CD4-positive, alpha-beta T cell treated with Interleukin-10 for 1 hour (primary cell): ENCODE results near the gene SZRD1.

ENCODE experiments used
- DNase-seq: peaks from one replicate; pipeline ENCODE4 v3.0.0-alpha.2; 2020

Gene SZRD1

DNA sequence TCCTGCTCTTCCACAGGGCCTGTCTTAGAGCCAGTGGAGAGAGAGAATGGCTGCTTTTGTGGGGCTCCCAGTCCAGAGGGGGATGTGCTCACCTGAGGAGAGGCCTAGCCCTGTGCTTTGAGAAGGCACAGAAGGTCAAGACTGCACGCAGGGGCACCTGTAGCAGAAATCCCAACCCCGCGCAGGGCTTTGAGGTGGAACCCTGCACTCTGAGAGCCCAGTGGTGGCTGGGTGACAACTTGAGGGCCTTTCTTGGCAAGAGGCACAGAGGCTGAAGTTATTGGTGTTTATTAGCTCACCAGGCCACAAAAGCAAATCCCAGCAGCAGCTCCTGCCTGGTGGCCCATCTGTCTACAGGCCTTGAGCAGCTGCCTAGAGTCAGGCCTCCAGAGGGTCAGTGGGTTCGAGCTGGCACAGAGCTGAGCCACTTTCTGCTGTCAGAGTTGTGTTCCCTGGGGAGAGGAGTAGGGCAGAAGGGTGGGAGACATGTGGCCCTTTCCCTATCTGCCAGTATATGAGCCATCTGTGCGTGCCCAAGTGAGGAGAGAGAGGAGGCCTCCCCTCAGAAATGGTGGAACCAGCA is 31.4 kb downstream of the SZRD1 start:
- DNase-seq, result no peak

DNA sequence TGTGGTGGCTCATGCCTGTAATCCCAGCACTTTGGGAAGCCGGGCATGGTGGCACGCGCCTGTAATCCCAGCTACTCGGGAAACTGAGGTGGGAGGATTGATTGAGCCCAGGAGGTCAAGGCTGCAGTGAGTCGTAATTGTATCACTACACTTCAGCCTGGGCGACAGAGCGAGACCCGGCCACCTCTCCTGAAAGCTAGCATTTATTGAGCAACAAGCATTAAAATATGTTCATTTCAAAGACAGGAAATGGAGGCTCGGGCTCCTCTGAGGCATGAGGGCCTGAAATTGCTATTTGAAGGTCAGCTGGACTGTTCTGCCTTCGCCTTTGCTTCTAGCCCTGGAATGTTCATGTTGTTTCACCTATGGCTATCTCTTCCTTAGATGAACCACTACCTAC is 35.7 kb downstream of the SZRD1 start:
- DNase-seq, result no peak

DNA sequence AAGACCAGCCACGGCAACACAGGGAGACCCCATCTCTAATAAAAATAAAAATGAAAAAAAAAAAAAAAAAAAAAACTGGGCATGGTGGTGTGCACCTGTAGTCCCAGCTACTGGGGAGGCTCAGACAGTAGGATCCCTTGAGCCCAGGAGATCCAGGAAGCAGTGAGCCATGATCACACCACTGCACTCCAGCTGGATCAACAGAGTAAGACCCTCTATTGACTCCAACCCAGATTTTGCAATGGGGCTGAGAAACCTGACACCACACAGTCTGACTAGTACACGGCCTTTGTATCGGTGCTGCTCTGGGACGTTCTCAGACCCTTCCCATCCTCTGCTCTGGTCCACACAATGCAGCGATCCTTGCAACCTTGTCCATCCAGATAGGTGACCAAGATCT is 38.4 kb downstream of the SZRD1 start:
- DNase-seq, result no peak

DNA sequence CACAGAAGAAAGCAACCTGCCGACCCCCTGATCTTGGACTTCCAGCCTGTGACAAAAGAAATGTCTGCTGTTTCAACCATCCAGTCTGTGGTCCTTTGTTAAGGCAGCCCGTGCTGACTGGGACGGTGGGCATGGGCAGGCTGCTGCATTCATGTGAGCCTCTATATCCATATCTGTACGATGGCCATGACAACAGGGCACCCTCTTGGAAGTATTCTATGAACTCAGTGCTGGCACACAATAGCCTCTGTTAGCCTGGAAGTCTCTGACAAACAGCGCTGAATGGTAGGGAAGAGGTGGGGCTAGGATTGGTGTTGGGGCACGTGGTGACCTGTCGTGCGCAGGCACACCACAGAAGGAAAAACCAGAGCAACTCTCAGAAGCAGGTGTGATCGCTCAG is 39.8 kb downstream of the SZRD1 start:
- DNase-seq, result no peak

DNA sequence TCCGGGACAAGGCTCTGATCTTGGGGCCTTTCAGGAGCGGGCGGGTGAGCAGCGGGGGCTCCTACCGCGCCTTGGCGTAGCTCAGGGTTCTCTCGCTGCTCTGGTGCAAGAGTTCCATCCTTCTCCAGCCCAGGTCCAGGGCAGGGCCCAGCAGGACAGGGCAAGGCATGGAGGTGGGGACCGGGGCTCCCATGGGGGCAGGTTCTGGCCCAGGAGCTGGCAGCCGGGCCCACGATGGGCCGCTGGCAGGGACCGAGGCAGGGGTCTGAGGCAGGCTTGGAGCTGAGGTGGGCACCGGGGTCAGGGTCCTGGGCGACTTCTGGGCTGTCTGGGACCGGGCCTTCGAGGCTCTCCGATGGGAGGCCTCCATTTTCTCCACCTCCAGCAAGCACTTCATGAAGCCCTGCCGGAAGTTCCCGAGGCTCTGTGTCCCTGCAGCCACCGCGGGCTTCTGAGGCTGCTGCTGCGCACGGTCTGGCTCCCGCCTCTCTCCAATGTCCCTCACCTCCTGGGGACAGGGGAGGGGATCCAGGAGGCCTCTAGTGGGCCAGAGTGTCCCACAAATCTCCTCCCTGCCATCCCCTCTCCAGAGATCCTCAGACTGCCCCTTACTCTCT is 42.6 kb downstream of the SZRD1 start:
- no peak for DNase-seq

DNA sequence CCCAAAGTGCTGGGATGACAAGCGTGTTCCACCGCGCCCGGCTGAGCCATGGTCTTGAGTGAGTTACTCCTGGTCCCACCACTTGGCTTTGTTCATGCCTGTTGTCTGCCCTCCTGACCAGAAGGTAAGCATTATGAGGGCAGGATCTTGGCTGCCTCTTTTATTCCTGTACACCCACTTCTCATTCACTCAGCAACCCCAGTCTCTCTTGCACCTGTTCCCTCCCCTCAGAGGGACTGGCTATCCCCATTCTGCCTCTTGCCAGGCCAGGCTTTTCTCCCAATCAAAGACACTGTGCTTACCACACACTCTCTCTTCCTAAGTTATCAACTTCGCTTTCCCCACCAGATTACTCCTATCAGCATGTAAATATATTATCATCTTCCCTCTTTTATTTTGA is 43.8 kb downstream of the SZRD1 start:
- no peak for DNase-seq

DNA sequence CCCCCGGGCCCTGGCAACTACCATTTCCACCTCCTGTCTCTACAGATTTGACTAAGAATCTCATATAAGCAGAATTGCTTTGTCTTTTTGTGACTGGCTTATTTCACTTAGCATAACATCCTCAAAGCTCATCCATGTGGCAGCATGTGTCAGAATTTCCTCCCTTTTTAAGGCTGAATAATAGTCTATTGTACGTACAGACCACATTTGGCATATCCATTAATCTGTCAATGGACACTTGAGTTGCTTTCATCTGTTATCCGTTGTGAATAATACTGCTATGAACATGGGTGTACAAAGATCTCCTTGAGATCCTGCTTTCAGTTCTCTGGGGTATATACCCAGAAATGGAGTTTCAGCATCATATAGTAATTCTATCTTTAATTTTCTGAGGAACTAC is 46.1 kb downstream of the SZRD1 start:
- DNase-seq, result no peak

DNA sequence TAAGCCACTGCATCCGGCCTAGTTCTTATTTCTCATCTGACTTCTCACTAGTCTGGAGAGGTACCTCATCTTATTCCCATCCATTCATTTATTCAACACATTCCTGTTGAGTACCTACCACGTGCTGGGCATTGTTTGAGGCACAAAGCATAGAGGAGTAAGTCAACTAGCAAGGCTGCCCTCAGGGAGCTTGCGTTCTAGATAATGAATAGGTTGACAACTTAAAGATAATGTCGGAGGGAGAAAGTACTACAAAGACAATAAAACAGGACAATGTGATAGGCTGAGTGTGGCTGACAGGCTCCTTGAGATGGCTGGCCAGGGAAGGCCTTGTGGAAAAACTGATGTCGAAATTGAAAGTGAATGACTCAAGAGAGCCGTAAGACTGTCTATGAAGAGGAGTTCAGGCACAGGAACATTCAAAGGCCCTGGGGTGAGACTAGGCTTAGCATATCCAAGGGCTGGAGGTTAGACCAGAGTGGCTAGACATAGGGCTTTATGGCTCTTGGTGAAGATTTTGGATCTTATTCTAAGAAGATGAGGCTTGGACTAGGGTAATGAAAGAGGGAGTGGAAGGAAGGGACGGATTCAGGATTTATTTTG is 51.9 kb downstream of the SZRD1 start:
- DNase-seq, result no peak

DNA sequence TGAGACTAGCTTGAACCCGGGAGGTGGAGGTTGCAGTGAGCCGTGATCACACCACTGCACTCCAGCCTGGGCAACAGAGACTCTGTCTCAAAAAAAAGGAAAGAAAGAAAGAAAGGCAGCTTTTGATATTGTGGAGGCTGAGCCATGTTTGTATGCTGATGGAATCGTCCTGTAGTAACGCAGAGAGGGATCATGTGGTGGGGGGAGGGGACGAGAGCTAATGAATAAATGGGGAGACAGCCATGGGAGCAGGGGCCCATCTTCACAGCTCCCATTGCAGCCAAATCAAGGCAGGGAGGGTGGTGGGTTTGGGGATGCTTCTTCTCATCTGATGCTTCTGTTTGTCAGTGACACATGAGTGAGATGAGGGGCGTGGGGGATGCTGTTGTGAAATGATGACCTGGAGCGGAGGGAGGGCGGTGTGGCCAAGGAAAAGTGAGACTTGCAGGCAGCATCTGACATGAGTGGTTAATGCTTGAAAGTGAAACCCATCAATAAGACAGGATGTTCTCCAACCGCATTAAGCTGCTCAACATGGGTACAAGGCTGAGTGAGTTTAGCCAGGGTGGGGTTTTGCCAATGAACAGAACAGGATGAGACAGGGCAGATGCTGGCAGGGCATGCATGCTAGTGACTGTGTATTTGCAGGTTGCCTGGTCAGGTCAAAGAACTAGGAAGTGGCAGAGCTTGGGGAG is 53.5 kb downstream of the SZRD1 start:
- DNase-seq, result peak; percentile 69

DNA sequence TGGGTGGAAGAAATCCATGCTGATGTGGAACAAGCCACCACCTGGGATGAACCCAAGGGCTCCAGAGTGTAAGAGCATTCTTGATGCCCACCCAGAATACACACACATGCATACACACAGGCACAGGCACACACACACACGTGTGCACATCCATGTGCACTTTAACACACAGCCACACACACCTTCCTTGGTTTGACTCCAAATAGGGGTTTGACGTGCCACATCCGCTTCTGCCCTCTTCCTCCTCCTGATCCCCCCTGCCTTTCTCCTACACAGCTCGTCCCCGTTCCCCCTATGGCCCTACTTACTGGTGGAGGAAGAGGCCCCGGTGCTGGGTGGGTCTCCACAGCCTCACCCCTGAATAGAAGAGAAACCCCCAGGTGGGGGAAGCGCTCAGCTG is 54.2 kb downstream of the SZRD1 start:
- DNase-seq, result peak; percentile 16

DNA sequence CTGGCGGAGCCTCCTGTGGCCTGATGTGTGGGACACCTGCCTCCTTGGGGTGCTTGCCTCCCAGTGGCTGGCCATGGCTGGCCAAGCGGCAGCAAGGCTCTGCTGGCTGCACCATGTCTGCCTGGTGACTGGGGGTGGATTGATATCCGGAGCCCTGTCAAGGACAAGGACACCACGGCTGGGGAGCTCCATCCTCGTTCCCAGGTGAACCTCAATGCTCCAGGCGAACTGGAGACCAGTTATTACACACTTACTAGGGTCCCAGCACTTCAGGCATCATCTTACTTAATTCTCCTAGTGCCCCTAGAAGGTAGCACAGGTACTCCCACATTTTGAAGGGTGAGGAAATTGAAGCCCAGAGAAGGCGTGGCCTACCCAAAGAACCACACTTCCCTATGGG is 55.0 kb downstream of the SZRD1 start:
- DNase-seq, result no peak

DNA sequence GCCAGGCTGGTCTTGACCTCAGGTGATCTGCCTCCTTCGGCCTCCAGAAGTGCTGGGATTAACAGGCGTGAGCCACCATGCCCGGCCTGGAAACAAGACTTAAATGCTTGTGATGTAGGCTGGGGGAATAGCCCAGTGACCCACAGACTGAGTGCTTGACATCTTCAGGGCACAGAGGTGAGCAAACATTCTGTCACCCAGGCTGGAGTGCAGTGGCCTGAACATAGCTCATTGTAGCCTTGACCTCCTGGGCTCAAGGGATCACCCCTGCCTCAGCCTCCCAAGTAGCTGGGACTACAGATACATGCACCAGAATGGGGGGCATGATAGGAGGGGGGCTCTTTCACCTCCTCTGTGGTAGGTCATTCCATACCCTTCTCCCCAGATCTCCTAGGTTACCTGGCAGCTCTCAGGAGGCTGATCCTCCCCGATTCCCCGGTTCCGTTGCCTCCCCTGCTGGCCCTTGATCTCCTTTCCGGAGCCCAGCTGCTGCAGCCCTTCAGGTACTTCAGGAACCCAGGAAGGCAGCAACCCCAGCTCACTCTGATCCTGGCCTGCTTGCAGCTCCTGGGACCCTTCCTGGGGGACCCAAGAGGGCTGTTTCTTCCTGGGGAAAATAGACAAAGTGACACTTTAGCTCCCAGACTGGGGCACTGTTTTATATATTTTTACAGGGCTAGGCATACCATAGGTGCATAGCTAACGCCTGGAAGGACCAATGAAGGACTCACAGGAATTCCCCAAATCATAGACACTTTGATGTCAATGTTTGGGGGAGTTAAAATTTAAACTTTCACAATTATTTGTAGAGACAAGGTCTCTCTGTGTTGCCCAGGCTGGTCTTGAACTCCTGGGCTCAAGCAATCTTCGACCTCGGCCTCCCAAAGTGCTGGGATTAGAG is 58.3 kb downstream of the SZRD1 start:
- DNase-seq, result no peak

DNA sequence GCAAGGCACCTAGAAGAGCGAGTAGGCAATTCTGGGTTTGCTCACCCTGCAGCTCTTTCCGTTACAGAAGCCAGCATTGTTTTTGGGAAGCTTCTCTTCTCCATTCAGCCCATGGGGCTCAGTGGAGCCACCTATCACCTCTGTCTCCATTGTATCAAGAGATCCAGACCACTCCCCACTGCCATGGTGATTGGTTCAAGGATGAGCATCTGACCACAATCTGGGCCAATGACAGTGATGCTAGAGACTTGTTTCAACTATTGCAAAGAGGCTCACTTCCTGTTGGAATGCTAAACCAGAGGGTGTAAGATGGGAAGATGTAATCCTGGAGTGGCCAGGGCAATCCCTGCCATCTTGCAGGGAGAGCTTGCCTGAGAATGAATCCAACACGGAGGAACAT is 63.6 kb downstream of the SZRD1 start:
- no peak for DNase-seq

DNA sequence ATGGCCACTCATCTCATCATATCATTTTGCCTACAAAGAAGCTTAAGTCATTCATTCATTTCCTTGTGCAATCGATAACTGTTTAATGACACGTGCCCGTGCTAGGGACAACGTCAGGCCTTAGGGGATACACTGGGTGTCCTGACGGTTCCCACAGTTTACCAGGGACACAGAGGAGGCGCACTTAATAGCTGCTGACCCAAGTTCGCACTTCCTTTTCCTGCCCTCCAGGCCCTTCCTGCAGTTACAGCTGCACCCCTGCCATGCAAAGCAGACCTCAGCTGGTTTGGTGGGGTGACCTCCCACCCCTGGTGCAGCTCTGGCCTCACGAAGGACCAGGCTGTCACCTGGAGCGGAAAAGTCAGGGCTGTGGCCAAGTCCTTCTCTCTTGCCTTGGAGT is 66.0 kb downstream of the SZRD1 start:
- no peak for DNase-seq

DNA sequence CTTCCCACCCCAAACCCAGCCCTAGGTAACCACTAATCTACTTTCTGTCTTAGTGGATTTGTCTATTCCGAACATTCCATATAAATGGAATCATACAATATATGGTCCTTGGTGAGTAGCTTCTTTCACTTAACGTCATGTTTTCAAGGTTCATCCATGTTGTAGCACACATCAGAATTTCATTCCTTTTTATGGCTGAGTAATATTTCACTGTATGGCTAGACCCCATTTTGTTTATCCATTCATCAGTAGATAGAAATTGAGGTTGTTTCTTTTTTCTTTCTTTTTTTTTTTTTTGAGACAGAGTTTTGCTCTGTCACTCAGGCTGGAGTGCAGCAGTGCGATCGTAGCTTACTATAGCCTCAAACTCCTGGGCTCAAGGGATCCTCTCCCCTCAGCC is 67.0 kb downstream of the SZRD1 start:
- DNase-seq, result no peak

DNA sequence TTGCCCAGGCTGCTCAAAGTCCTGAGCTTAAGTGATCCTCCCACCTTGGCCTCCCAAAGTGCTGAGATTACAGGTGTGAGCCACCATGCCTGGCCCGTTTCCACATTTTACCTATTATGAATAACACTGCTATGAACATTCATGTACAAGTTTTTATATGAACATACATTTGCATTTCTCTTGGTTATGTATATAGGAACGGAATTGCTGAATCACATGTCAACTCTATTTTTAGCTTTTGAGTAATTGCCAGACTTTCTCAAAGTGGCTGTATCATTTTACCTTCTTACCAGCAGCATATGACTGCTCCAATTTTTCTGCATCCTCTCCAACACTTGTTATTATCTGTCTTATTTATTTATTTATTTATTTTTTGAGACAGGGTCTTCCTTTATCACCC is 67.5 kb downstream of the SZRD1 start:
- DNase-seq, result no peak

DNA sequence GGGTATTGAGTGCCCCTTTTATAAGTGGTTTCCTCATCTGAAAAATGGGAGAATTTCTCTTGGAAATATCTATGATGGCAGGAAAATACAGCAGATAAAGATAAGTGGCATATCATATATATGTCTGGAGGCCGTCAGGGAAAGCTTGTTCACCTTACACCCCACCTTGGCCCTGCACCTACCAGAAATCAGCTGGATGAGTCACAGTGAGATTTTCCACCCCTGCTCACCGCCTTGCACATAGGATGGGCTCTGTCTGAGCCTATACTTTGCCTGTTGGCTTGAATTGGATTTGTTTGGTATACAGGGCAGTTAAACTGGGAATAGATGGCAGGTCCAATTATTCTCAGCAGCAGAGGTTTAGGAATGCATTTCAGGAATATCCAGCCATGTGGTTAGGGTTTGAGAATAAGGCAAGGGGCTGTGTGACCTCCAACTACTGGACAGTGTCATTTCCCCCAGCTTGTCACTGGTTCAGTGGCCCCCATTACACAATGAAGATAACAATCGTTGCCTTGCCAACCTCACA is 70.0 kb downstream of the SZRD1 start, which contains the start of gene SPATA21:
Gene SPATA21, minus strand, starts transcription at position 479 of the 529 bp plus-strand sequence. CDS start 6,053 bp downstream, outside the sequence.
- no peak for DNase-seq

DNA sequence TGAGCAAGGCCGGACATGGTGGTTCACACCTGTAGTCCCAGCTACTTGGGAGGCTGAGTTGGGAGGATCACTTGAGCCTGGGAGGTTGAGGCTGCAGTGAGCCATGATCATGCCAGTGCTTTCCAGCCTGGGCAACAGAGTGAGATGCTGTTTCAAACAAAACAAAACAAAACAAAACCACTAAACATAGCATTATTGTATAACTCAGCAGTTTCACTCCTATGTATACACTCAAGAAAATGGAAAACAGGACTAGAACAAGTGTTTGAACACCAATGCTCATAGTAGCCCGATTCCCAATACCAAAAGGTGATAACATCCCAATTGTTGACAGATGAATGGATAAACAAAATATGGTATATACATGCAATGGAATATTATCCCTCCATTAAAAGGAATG is 71.5 kb downstream of the SZRD1 start:
- DNase-seq, result no peak

DNA sequence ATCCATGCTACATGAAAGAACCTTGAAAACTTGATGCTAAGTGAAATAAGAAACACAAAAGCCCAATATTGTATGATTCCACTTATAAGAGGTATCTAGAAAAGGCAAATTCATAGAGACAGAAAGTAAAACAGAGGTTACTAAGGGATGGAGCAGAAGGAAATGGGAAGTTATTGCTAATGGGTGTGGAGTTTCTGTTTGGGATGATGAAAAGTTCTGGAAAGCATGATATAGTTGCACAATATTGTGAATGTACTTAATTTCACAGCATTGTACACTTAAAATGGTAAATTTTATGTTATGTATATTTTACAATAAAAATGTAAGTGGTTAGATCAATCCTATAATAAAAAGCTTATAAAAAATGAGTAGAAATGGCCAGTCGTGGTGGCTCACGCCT is 71.9 kb downstream of the SZRD1 start:
- no peak for DNase-seq

DNA sequence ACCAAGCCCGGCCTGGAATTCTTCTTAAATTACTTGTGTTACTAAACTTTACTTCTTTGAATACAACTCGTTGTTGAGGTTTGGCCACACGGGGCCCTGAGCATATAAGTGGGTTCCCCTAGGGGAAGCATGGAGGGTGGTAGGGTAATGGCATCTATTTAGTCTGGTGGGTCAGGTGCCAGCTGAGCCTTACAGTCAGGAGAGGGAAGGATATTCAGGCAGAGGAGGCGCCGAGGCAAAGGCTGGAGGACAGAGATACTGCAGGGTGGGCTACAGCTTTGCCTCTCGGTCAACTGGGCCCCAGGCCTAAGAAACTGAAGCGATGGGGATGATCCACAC is 73.1 kb downstream of the SZRD1 start:
- DNase-seq, result no peak

DNA sequence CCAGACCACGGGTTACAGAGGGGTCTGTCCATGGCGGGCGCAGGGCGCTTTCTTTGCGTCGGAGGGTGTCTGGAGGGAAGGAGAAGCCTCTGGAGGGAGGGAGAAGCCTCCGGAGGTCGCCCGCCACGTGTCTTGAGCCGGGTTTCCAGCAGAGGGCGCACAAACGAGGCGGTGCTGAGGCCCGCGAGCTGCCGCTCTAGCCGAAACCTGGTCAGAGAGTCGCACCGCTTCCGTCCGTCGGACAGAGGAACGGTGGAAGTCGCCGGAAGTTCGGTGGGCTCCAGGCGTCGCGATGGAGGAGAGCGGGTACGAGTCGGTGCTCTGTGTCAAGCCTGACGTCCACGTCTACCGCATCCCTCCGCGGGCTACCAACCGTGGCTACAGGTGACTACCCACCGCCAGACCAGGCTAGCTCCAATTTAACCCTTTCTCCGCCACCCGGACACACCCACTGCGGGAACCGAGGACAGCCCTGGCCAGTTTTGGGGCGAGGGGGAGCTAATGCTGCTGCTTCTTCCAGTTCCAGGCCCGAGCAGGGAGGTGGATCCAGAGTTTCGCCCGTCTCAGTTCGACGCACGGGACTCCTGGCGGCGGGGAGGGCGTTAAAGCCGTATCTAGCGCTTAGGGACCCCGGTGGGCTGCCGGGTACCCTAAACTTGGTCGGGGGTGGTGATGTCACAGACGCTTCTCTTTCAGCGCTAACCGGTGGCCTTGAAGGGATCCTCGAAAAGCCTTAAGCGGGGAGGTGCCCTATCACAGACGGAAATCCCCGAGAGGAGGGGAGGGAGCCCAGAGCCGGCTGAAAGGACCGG is 73.6 kb downstream of the SZRD1 start, which contains the start of gene NECAP2:
Gene NECAP2, plus strand, starts transcription at position 255 of the 812 bp plus-strand sequence. Its CDS starts 38 bp downstream, at position 293.
- DNase-seq, result peak; percentile 93

DNA sequence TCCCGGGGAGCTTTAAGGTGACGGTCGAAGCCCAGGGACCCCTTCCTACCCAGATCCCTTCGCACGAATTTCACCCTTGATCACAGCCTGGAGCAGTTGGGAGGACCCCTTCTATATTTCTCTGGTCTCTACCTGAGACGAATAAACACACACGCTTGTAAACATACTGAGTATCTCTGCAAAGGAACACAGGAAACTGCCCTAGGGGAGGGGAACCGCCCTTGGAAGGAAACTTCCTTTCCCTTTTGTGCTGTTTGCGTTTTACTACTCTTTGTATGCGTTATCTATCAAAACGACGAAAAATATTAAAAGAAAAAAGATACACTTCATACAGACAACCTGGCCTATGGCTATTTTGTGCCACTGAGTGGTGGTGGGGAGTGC is 74.2 kb downstream of the SZRD1 start:
- no peak for DNase-seq
